Brain microvascular endothelial cell (primary cell): ENCODE measurements around the gene SLTM.

Experiments used
- DNase-seq: peaks from one replicate; pipeline ENCODE4 v3.0.0-alpha.2; 2020
- H3K27ac ChIP-seq: fragments of 250-450 bp; sonication (Bioruptor Pico); 2 replicates; pipeline ENCODE4 v1.5.1; 2020; ENCODE audit warnings: mild to moderate bottlenecking, moderate library complexity
- H3K27me3 ChIP-seq: fragments of 250-450 bp; sonication (Bioruptor Pico); replicated peaks from 2 replicates; pipeline ENCODE4 v1.5.1; 2020; ENCODE audit warnings: mild to moderate bottlenecking
- H3K36me3 ChIP-seq: fragments of 250-450 bp; sonication (Bioruptor Pico); replicated peaks from 2 replicates; pipeline ENCODE4 v1.5.1; 2020; ENCODE audit warnings: mild to moderate bottlenecking
- H3K4me3 ChIP-seq: 2 replicates; pipeline ENCODE4 v1.5.1; 2011; ENCODE audit warnings: low read depth, mild to moderate bottlenecking, control low read depth, low read length, moderate library complexity
- CTCF ChIP-seq: IDR thresholded peaks from 2 replicates; pipeline ENCODE4 v1.5.1; 2011; ENCODE audit warnings: low read depth, mild to moderate bottlenecking, moderate library complexity, low read length, control low read depth, inconsistent platforms; ENCODE audit errors: missing control alignments
- in situ Hi-C: cut with HindIII; loops from 2 replicates; pipeline ENCODE4 v1.10.0; 2017; ENCODE audit warnings: low sequenced_read_pairs, low pct_ligation_motif_present

SLTM gene

GRCh38 chr15:58934114-58934447 lies 602 bp upstream of the SLTM start:
- no peak for TF ChIP-seq CTCF

GRCh38 chr15:58932710-58933280 lies 684 bp downstream of the SLTM start:
- no peaks in the 10 kb centered on the region for H3K27me3 ChIP-seq
- no peak for TF ChIP-seq CTCF
- DNase-seq, result no peak
- peak overlapping the region; percentile 94 for H3K27ac ChIP-seq
- in situ Hi-C loops, result no loop called here
- peak overlapping the region; percentile 88 for H3K4me3 ChIP-seq
- peaks cover 9% of the 10 kb centered on the region for H3K36me3 ChIP-seq

More at GRCh38 chr15:58934114-58934447, 602 bp upstream of the SLTM start:
- Histone ChIP-seq H3K27ac (peak overlapping the region; percentile 94), H3K36me3 (peaks cover 4% of the 10 kb centered on the region), H3K27me3 (no peaks in the 10 kb centered on the region), H3K4me3 (peak overlapping the region; percentile 71)
- DNase-seq, result no peak
- in situ Hi-C loops, result no loop called here

- peak overlapping the region; percentile 88 for H3K4me3 ChIP-seq
- H3K36me3 ChIP-seq, result peaks cover 14% of the 10 kb centered on the region
- TF ChIP-seq CTCF, result no peak
- in situ Hi-C loops, result no loop called here
- DNase-seq, result no peak
- no peaks in the 10 kb centered on the region for H3K27me3 ChIP-seq
- no peak overlapping the region for H3K27ac ChIP-seq
These were observed 1.4 kb downstream of the SLTM start for GRCh38 chr15:58931987-58932588.

GRCh38 chr15:58929891-58930416 lies 3.5 kb downstream of the SLTM start:
- H3K27ac ChIP-seq, result no peak overlapping the region
- H3K4me3 ChIP-seq, result no peak overlapping the region
- in situ Hi-C loops, result no loop called here
- TF ChIP-seq CTCF, result no peak
- no peak for DNase-seq
- H3K27me3 ChIP-seq, result no peaks in the 10 kb centered on the region
- peaks cover 19% of the 10 kb centered on the region for H3K36me3 ChIP-seq

GRCh38 chr15:58926823-58927222 lies 6.7 kb downstream of the SLTM start:
- H3K36me3 ChIP-seq, result peaks cover 20% of the 10 kb centered on the region
- no peak for TF ChIP-seq CTCF
- H3K27me3 ChIP-seq, result no peaks in the 10 kb centered on the region
- no peak overlapping the region for H3K4me3 ChIP-seq
- DNase-seq, result no peak
- in situ Hi-C loops, result no loop called here
- no peak overlapping the region for H3K27ac ChIP-seq

GRCh38 chr15:58924327-58924726 lies 9.2 kb downstream of the SLTM start:
- Histone ChIP-seq H3K36me3 (peaks cover 20% of the 10 kb centered on the region), H3K27ac (no peak overlapping the region), H3K4me3 (no peak overlapping the region), H3K27me3 (no peaks in the 10 kb centered on the region)
- DNase-seq, result no peak
- TF ChIP-seq CTCF, result no peak
- in situ Hi-C loops, result no loop called here
